Measurements from ENCODE around the gene NPB. TPM values are rescaled to one million over a fixed set of nuclear protein-coding genes. Genes with fewer than 3 reads are reported as not detected.

NPB gene
- total RNA-seq, 1 experiment from 2014 or later: 0.47 TPM

- CTCF ChIA-PET: no interaction called here
- peak overlapping the region; percentile 78 for H3K4me3 Mint-ChIP-seq (ENCODE audit: low read depth, unreplicated experiment)
- intact Hi-C loops (cut with micrococcal nuclease; ENCODE audit: unreplicated experiment): no loop called here
These were observed 9.9 kb downstream of the NPB start for GRCh38 chr17:81911969-81912368.

GRCh38 chr17:81912441-81913309 lies 10.6 kb downstream of the NPB start:
- TF ChIP-seq CTCF (IDR thresholded peaks at IDR 0.05; ENCODE audit: unreplicated experiment): no peak
- Mint-ChIP-seq H3K9me3 (ENCODE audit: low read depth, unreplicated experiment) (no peaks in the 10 kb centered on the region), H3K27ac (ENCODE audit: unreplicated experiment) (peak overlapping the region; percentile 80), H3K27me3 (ENCODE audit: unreplicated experiment) (no peaks in the 10 kb centered on the region), H3K36me3 (ENCODE audit: insufficient read depth, unreplicated experiment) (peaks cover 75% of the 10 kb centered on the region), H3K4me3 (ENCODE audit: low read depth, unreplicated experiment) (peak overlapping the region; percentile 78), H3K4me1 (ENCODE audit: low read depth, unreplicated experiment) (peaks cover 47% of the 10 kb centered on the region)
- CTCF ChIA-PET: interaction anchor here (0.9 to 1.2 kb wide), 3 partner anchors 14 to 21 kb away, joined by 4 read pairs; partner anchors contain the start of genes ALYREF and ANAPC11
- peak; percentile 68 for DNase-seq
- intact Hi-C loops (cut with micrococcal nuclease; ENCODE audit: unreplicated experiment): no loop called here
- BruUV-seq (replicated peaks): no TSS peak

More at GRCh38 chr17:81911969-81912368, 9.9 kb downstream of the NPB start:
- no peak for DNase-seq
- Mint-ChIP-seq H3K27ac (ENCODE audit: unreplicated experiment) (peak overlapping the region; percentile 80), H3K9me3 (ENCODE audit: low read depth, unreplicated experiment) (no peaks in the 10 kb centered on the region), H3K4me1 (ENCODE audit: low read depth, unreplicated experiment) (peaks cover 42% of the 10 kb centered on the region), H3K36me3 (ENCODE audit: insufficient read depth, unreplicated experiment) (peaks cover 70% of the 10 kb centered on the region), H3K27me3 (ENCODE audit: unreplicated experiment) (no peaks in the 10 kb centered on the region)
- no TSS peak for BruUV-seq (replicated peaks)
- TF ChIP-seq CTCF (IDR thresholded peaks at IDR 0.05; ENCODE audit: unreplicated experiment): no peak

GRCh38 chr17:81913394-81914102 lies 11.5 kb downstream of the NPB start:
- Mint-ChIP-seq H3K9me3 (ENCODE audit: low read depth, unreplicated experiment) (no peaks in the 10 kb centered on the region), H3K4me3 (ENCODE audit: low read depth, unreplicated experiment) (no peak overlapping the region), H3K36me3 (ENCODE audit: insufficient read depth, unreplicated experiment) (peaks cover 83% of the 10 kb centered on the region), H3K27me3 (ENCODE audit: unreplicated experiment) (no peaks in the 10 kb centered on the region), H3K27ac (ENCODE audit: unreplicated experiment) (peak overlapping the region; percentile 80), H3K4me1 (ENCODE audit: low read depth, unreplicated experiment) (peaks cover 52% of the 10 kb centered on the region)
- TF ChIP-seq CTCF (IDR thresholded peaks at IDR 0.05; ENCODE audit: unreplicated experiment): no peak
- BruUV-seq (replicated peaks): no TSS peak
- intact Hi-C loops (cut with micrococcal nuclease; ENCODE audit: unreplicated experiment): no loop called here
- no peak for DNase-seq
- CTCF ChIA-PET: interaction anchor here (0.5 to 1.2 kb wide), 3 partner anchors 13 to 884 kb away, joined by 4 to 5 read pairs (median 4); partner anchors contain the start of genes ALYREF and ANAPC11

GRCh38 chr17:81914103-81914850 lies 12.2 kb downstream of the NPB start:
- CTCF ChIA-PET: interaction anchor here (0.5 kb wide), 1 partner anchor 108 kb away, joined by 4 read pairs; the partner anchor contains the start of gene CENPX
- Mint-ChIP-seq H3K27ac (ENCODE audit: unreplicated experiment) (no peak overlapping the region), H3K36me3 (ENCODE audit: insufficient read depth, unreplicated experiment) (peaks cover 84% of the 10 kb centered on the region), H3K27me3 (ENCODE audit: unreplicated experiment) (no peaks in the 10 kb centered on the region), H3K4me3 (ENCODE audit: low read depth, unreplicated experiment) (no peak overlapping the region), H3K4me1 (ENCODE audit: low read depth, unreplicated experiment) (peaks cover 60% of the 10 kb centered on the region), H3K9me3 (ENCODE audit: low read depth, unreplicated experiment) (no peaks in the 10 kb centered on the region)
- no peak for TF ChIP-seq CTCF (IDR thresholded peaks at IDR 0.05; ENCODE audit: unreplicated experiment)
- BruUV-seq (replicated peaks): no TSS peak
- no peak for DNase-seq
- intact Hi-C loops (cut with micrococcal nuclease; ENCODE audit: unreplicated experiment): no loop called here
